ENCODE measurements around the gene GMIP.

Gene GMIP

GRCh38 chr19:19635313-19635702 is 8.1 kb downstream of the GMIP start:
- no peak for DNase-seq

GRCh38 chr19:19634516-19635312 is 8.7 kb downstream of the GMIP start:
- DNase-seq: no peak

- no peak for DNase-seq
Measured at GRCh38 chr19:19633711-19634515, 9.5 kb downstream of the GMIP start.

GRCh38 chr19:19632661-19633060 is 10.8 kb downstream of the GMIP start:
- no peak for DNase-seq

- no peak for DNase-seq
Measured at GRCh38 chr19:19631346-19631745, 12.1 kb downstream of the GMIP start.

GRCh38 chr19:19630426-19630825 is 13.0 kb downstream of the GMIP start:
- no peak for DNase-seq

- no peak for DNase-seq
Measured at GRCh38 chr19:19630062-19630414, 13.4 kb downstream of the GMIP start.

- peak; percentile 34 to 48 for DNase-seq
Measured at GRCh38 chr19:19628501-19629134, 14.8 kb downstream of the GMIP start.

GRCh38 chr19:19627621-19628500 is 15.6 kb downstream of the GMIP start, which contains the start of gene LPAR2:
TSS of gene LPAR2 (minus strand) at chr19:19628220. CDS start at chr19:19627275, 945 bp downstream.
- peak; percentile 60 to 70 for DNase-seq

- no peak for DNase-seq
Measured at GRCh38 chr19:19626516-19627472, 16.7 kb downstream of the GMIP start.

- no peak for DNase-seq
Measured at GRCh38 chr19:19624032-19624570, 19.4 kb downstream of the GMIP start.

- no peak for DNase-seq
Measured at GRCh38 chr19:19623383-19623782, 20.1 kb downstream of the GMIP start.

- no peak for DNase-seq
Measured at GRCh38 chr19:19619849-19620210, 23.6 kb downstream of the GMIP start.

GRCh38 chr19:19619181-19619848 is 24.1 kb downstream of the GMIP start:
- no peak for DNase-seq

GRCh38 chr19:19618219-19619051 is 25.0 kb downstream of the GMIP start, which contains the start of gene PBX4:
TSS of gene PBX4 (minus strand) at chr19:19618687. CDS start at chr19:19618629, 58 bp downstream.
- DNase-seq: peak; percentile 99 to 100

GRCh38 chr19:19615086-19615485 is 28.4 kb downstream of the GMIP start:
- DNase-seq: peak in 1 of 2 experiments; percentile 47

- DNase-seq: no peak
Measured at GRCh38 chr19:19613506-19613905, 30.0 kb downstream of the GMIP start.

- DNase-seq: no peak
Measured at GRCh38 chr19:19610376-19611202, 32.9 kb downstream of the GMIP start.

Measured in activated CD4-positive, alpha-beta T cell treated with anti-CD3 and anti-CD28 coated beads, Interleukin-2, amount 50 U/mL, for 48 hours (primary cell).